HFFc6 (cell line): ENCODE results near the gene CCR5. TPM values are rescaled to one million over a fixed set of nuclear protein-coding genes. Genes with fewer than 3 reads are reported as not detected.
"Not testable (repeated sequence)": the region's sequence is repeated elsewhere in the genome, so short reads cannot be mapped to it uniquely, and the experiment has no call there.

ENCODE experiments used
- DNase-seq: peaks from one replicate; pipeline ENCODE4 v3.0.0-alpha.2; 2018
- H3K27ac Mint-ChIP-seq: 2 replicates; pipeline ENCODE4 v1.8.0; 2020; ENCODE audit warnings: mild to moderate bottlenecking, mixed read lengths
- H3K27me3 Mint-ChIP-seq: 2 replicates; pipeline ENCODE4 v1.8.0; 2021; ENCODE audit warnings: mild to moderate bottlenecking, moderate library complexity, mixed read lengths; ENCODE audit not compliant: insufficient read depth
- H3K36me3 Mint-ChIP-seq: 2 replicates; pipeline ENCODE4 v1.8.0; 2021; ENCODE audit warnings: low read depth, mixed read lengths
- H3K4me1 Mint-ChIP-seq: 2 replicates; pipeline ENCODE4 v1.8.0; 2020; ENCODE audit warnings: low read depth, mixed read lengths
- H3K4me3 Mint-ChIP-seq: 2 replicates; pipeline ENCODE4 v1.8.0; 2020; ENCODE audit warnings: mild to moderate bottlenecking, moderate library complexity, mixed read lengths
- H3K9me3 Mint-ChIP-seq: 2 replicates; pipeline ENCODE4 v1.8.0; 2020; ENCODE audit warnings: mild to moderate bottlenecking, mixed read lengths
- CTCF ChIP-seq: fragments of 200-600 bp; sonication (generic); IDR thresholded peaks from 2 replicates; pipeline ENCODE4 v1.5.0; 2021; ENCODE audit warnings: antibody characterized with exemption, mild to moderate bottlenecking
- long read RNA-seq: library from polyadenylated mRNA; unstranded; transcript quantifications from one replicate; pipeline ENCODE4 v2.0.0, GENCODE V29; 2019
- total RNA-seq, 6 experiments: library from RNA; stranded (reverse); fragmentation: NEBNext Ultra II Directional; extraction: Animal tissue kit (Norgen Biotek cat#: 25700); gene quantifications; 2 replicates in 1 of 6; 3 replicates in 5 of 6; pipeline ENCODE4 v1.2.3, GENCODE V29; 2021

CCR5 gene
- total RNA-seq: not detected
- long read RNA-seq: 0 reads

GRCh38 chr3:46370839-46371518 is at the start of gene CCR5:
Gene CCR5 (plus strand): TSS chr3:46370946. CDS start chr3:46372903, 1,957 bp downstream.
- Mint-ChIP-seq H3K4me1 (no peaks in the 10 kb centered on the region), H3K9me3 (no peaks in the 10 kb centered on the region), H3K4me3 (no peak within 1 kb of the TSS), H3K27me3 (peaks cover 53% of the 10 kb centered on the region), H3K36me3 (no peaks in the 10 kb centered on the region), H3K27ac (no peak within 1 kb of the TSS)
- DNase-seq: no peak
- no peak for TF ChIP-seq CTCF

GRCh38 chr3:46321461-46322104 is 49.2 kb upstream of the CCR5 start:
- Mint-ChIP-seq H3K27me3 (peaks cover 22% of the 10 kb centered on the region), H3K4me1 (no peaks in the 10 kb centered on the region), H3K36me3 (no peaks in the 10 kb centered on the region), H3K27ac (no peak overlapping the region), H3K4me3 (no peak overlapping the region), H3K9me3 (peaks cover 5% of the 10 kb centered on the region; the same call in 1 of the 2 replicates)
- no peak for TF ChIP-seq CTCF
- no peak for DNase-seq

GRCh38 chr3:46324036-46324435 is 46.7 kb upstream of the CCR5 start:
- no peaks in the 10 kb centered on the region for H3K9me3 Mint-ChIP-seq
- no peak overlapping the region for H3K27ac Mint-ChIP-seq
- no peak for DNase-seq
- H3K27me3 Mint-ChIP-seq: peaks cover 19% of the 10 kb centered on the region
- H3K4me3 Mint-ChIP-seq: no peak overlapping the region
- TF ChIP-seq CTCF: no peak
- no peaks in the 10 kb centered on the region for H3K4me1 Mint-ChIP-seq
- no peaks in the 10 kb centered on the region for H3K36me3 Mint-ChIP-seq

- Mint-ChIP-seq H3K4me3 (no peak overlapping the region), H3K4me1 (no peaks in the 10 kb centered on the region), H3K27me3 (peaks cover 16% of the 10 kb centered on the region), H3K9me3 (no peaks in the 10 kb centered on the region), H3K36me3 (no peaks in the 10 kb centered on the region), H3K27ac (no peak overlapping the region)
- DNase-seq: no peak
- TF ChIP-seq CTCF: no peak
Observed at GRCh38 chr3:46325645-46326300, 45.0 kb upstream of the CCR5 start.

GRCh38 chr3:46330676-46331075 is 40.1 kb upstream of the CCR5 start:
- not testable (repeated sequence) for H3K27ac Mint-ChIP-seq, DNase-seq, H3K9me3 Mint-ChIP-seq, H3K36me3 Mint-ChIP-seq, H3K4me3 Mint-ChIP-seq
- H3K27me3 Mint-ChIP-seq: peaks cover 16% of the 10 kb centered on the region
- H3K4me1 Mint-ChIP-seq: peaks cover 10% of the 10 kb centered on the region
